Gastrocnemius medialis (tissue), 4 donors: ENCODE data around the gene ATRIP. TPM values are rescaled to one million over a fixed set of nuclear protein-coding genes. Genes with fewer than 3 reads are reported as not detected.

Experiments
- ATAC-seq, 2 donors: fragments of 150-250 bp; one replicate each; pipeline ENCODE4 v1.9.1; 2016
- DNase-seq, 2 donors: peaks; one replicate each; pipeline ENCODE4 v3.0.0-alpha.2; 2019
- H3K27ac ChIP-seq, 4 donors: fragments of 200-600 bp; sonication (generic); 1 replicate in 1 of 4; 2 replicates in 3 of 4; pipeline ENCODE4 v1.5.1; 2016 to 2018; ENCODE audit warnings: mild to moderate bottlenecking in 2 of 4, moderate library complexity in 1 of 4
- H3K27me3 ChIP-seq, 3 donors: fragments of 200-600 bp; sonication (generic) in 2 of 3; 1 replicate in 1 of 3; 2 replicates in 2 of 3; pipeline versions ENCODE4 v1.5.1 to v1.6.0; 2016 to 2019; ENCODE audit warnings: mild to moderate bottlenecking in 1 of 3, moderate library complexity in 1 of 3
- H3K36me3 ChIP-seq, 2 donors: fragments of 200-600 bp; sonication (generic) in 1 of 2; one replicate each; pipeline ENCODE4 v1.5.1; 2017 to 2018
- H3K4me1 ChIP-seq, 2 donors: fragments of 200-600 bp; sonication (generic) in 1 of 2; one replicate each; pipeline ENCODE4 v1.5.1; 2016 to 2017; ENCODE audit warnings: mild to moderate bottlenecking in 2 of 2
- H3K4me3 ChIP-seq, 4 donors: fragments of 200-600 bp; sonication (generic) in 3 of 4; 1 replicate in 1 of 4; 2 replicates in 3 of 4; pipeline ENCODE4 v1.5.1; 2016 to 2019; ENCODE audit warnings: mild to moderate bottlenecking in 2 of 4
- H3K9me3 ChIP-seq, 3 donors: fragments of 200-600 bp; sonication (generic) in 2 of 3; 1 replicate in 1 of 3; 2 replicates in 2 of 3; pipeline ENCODE4 v1.5.1; 2016 to 2019
- CTCF ChIP-seq, 5 experiments: fragments of 450-650 bp in 3 of 5; fragments of 200-600 bp in 2 of 5; sonication (generic) in 2 of 5; IDR thresholded peaks in 4 of 5; conservative IDR thresholded peaks in 1 of 5; 1 replicate in 4 of 5; 2 replicates in 1 of 5; pipeline ENCODE4 v1.5.1; 2016 to 2019; ENCODE audit warnings: antibody characterized with exemption in 5 of 5, mild to moderate bottlenecking in 3 of 5, moderate library complexity in 3 of 5
- POLR2A ChIP-seq, 2 donors: fragments of 450-650 bp; IDR thresholded peaks; one replicate each; pipeline ENCODE4 v1.6.1; 2017; ENCODE audit warnings: antibody characterized with exemption in 2 of 2, mild to moderate bottlenecking in 2 of 2, moderate library complexity in 2 of 2
- in situ Hi-C, 4 donors: fragments of 200-750 bp; cut with MboI; loops; one replicate each; pipeline versions ENCODE4 v1.15.0 to v1.8.0; 2017; ENCODE audit warnings: low sequenced_read_pairs in 4 of 4
- intact Hi-C: fragments of 100-400 bp; cut with DNase I; formaldehyde crosslinking; loops from one replicate; pipeline ENCODE4 v1.15.1; 2023; ENCODE audit warnings: low total_unique reads
- total RNA-seq, 4 donors: library from RNA; depleted of rRNA; stranded (reverse); fragments of >200 nt; gene quantifications; one replicate each; pipeline versions ENCODE4 v1.1.0 to v1.2.3, GENCODE V29; 2016

The ATRIP gene
- total RNA-seq, 4 donors from 2014 or later = 4.8 to 7.2 (median 7.0) TPM

GRCh38 chr3:48436855-48437254, 9.7 kb upstream of the ATRIP start:
- intact Hi-C loops (loop anchor here (1.0 to 5.0 kb wide), 3 partner anchors 36 to 205 kb away; no protein-coding TSS in a partner anchor), in situ Hi-C loops (loop anchor here (5.0 to 10.0 kb wide), 4 partner anchors 35 to 165 kb away; no protein-coding TSS in a partner anchor)
- Histone ChIP-seq H3K27ac (no peak overlapping the region), H3K4me3 (no peak overlapping the region), H3K27me3 (no peaks in the 10 kb centered on the region), H3K4me1 (peaks cover 18 to 21% of the 10 kb centered on the region in 2 donors), H3K36me3 (peaks cover 0 to 6% of the 10 kb centered on the region in 2 donors), H3K9me3 (no peaks in the 10 kb centered on the region)
- DNase-seq (no peak), ATAC-seq (no peak)
- TF ChIP-seq CTCF (IDR thresholded peaks at IDR 0.05 in 4 of 5, conservative IDR thresholded peaks at IDR 0.05 in 1 of 5) (no peak), POLR2A (IDR thresholded peaks at IDR 0.05) (no peak)

- TF ChIP-seq CTCF (IDR thresholded peaks at IDR 0.05 in 4 of 5, conservative IDR thresholded peaks at IDR 0.05 in 1 of 5) (no peak), POLR2A (IDR thresholded peaks at IDR 0.05) (no peak)
Measured at GRCh38 chr3:48437812-48438211, 8.7 kb upstream of the ATRIP start.

GRCh38 chr3:48439820-48440589, 6.5 kb upstream of the ATRIP start, which contains the start of the genes CCDC51 and TMA7:
Gene CCDC51, minus strand, starts transcription at chr3:48440119. Its CDS starts 4,991 bp downstream, at chr3:48435128.
Gene TMA7, plus strand, starts transcription at chr3:48440257. Its CDS starts 40 bp downstream, at chr3:48440297.
- H3K4me3 ChIP-seq = peak within 1 kb of the TSS; percentile 74 to 95 (median 92)
- TF ChIP-seq CTCF (IDR thresholded peaks at IDR 0.05 in 4 of 5, conservative IDR thresholded peaks at IDR 0.05 in 1 of 5) (no peak), POLR2A (IDR thresholded peaks at IDR 0.05) (peak; percentile 84 to 95)
- peak within 1 kb of the TSS; percentile 85 to 96 (median 94) for H3K27ac ChIP-seq
- H3K27me3 ChIP-seq = no peaks in the 10 kb centered on the region
- in situ Hi-C loops (loop anchor here (5.0 to 10.0 kb wide), 4 partner anchors 38 to 168 kb away; no protein-coding TSS in a partner anchor), intact Hi-C loops (loop anchor here (2.0 to 10.0 kb wide), 3 partner anchors 117 to 1275 kb away; partner anchors contain the start of genes PFKFB4 and SETD2)
- no peaks in the 10 kb centered on the region for H3K9me3 ChIP-seq
- peaks cover 0 to 26% of the 10 kb centered on the region in 2 donors for H3K36me3 ChIP-seq
- H3K4me1 ChIP-seq = peaks cover 21 to 24% of the 10 kb centered on the region in 2 donors
- ATAC-seq = peak; percentile 96 to 97
- peak; percentile 98 for DNase-seq

More at GRCh38 chr3:48437812-48438211, 8.7 kb upstream of the ATRIP start:
- Histone ChIP-seq H3K9me3 (no peaks in the 10 kb centered on the region), H3K4me1 (peaks cover 21 to 24% of the 10 kb centered on the region in 2 donors), H3K36me3 (peaks cover 0 to 9% of the 10 kb centered on the region in 2 donors), H3K4me3 (no peak overlapping the region), H3K27me3 (no peaks in the 10 kb centered on the region), H3K27ac (no peak overlapping the region)
- intact Hi-C loops = loop anchor here (5.0 kb wide), 1 partner anchor 206 kb away; no protein-coding TSS in a partner anchor
- ATAC-seq (no peak), DNase-seq (no peak)
- in situ Hi-C loops = loop anchor here (5.0 to 10.0 kb wide), 4 partner anchors 36 to 166 kb away; no protein-coding TSS in a partner anchor

GRCh38 chr3:48440590-48440958, 6.0 kb upstream of the ATRIP start:
- Histone ChIP-seq H3K4me1 (peaks cover 23 to 24% of the 10 kb centered on the region in 2 donors), H3K9me3 (no peaks in the 10 kb centered on the region), H3K4me3 (peak overlapping the region; percentile 74 to 95 (median 92)), H3K27me3 (no peaks in the 10 kb centered on the region), H3K36me3 (peaks cover 0 to 26% of the 10 kb centered on the region in 2 donors), H3K27ac (peak overlapping the region; percentile 85 to 96 (median 94))
- no peak for TF ChIP-seq POLR2A (IDR thresholded peaks at IDR 0.05)
- no peak for DNase-seq
- intact Hi-C loops (loop anchor here (2.0 to 10.0 kb wide), 2 partner anchors 116 to 1276 kb away; partner anchors contain the start of genes PFKFB4 and SETD2), in situ Hi-C loops (no loop called here)
- peak in 1 of 2 donors; percentile 12 for ATAC-seq

GRCh38 chr3:48441940-48442339, 4.6 kb upstream of the ATRIP start:
- in situ Hi-C loops = no loop called here
- Histone ChIP-seq H3K27me3 (no peaks in the 10 kb centered on the region), H3K4me3 (no peak overlapping the region), H3K27ac (peak overlapping the region in 3 of 4 donors; percentile 85 to 96 (median 93)), H3K4me1 (peaks cover 31 to 32% of the 10 kb centered on the region in 2 donors), H3K36me3 (peaks cover 0 to 26% of the 10 kb centered on the region in 2 donors), H3K9me3 (no peaks in the 10 kb centered on the region)
- ATAC-seq (no peak), DNase-seq (no peak)
- intact Hi-C loops = loop anchor here (2.0 to 10.0 kb wide), 2 partner anchors 115 to 1277 kb away; partner anchors contain the start of genes PFKFB4 and SETD2
- TF ChIP-seq POLR2A (IDR thresholded peaks at IDR 0.05) = no peak
- no peak for TF ChIP-seq CTCF (IDR thresholded peaks at IDR 0.05 in 4 of 5, conservative IDR thresholded peaks at IDR 0.05 in 1 of 5)
